H9 (cell line): ENCODE measurements around the gene RAB40C. TPM values are rescaled to one million over a fixed set of nuclear protein-coding genes. Genes with fewer than 3 reads are reported as not detected.

Experiments
- DNase-seq: peaks from one replicate; pipeline ENCODE4 v3.0.0-alpha.2; 2017
- H2AFZ ChIP-seq: one replicate; pipeline ENCODE4 v1.6.1; 2013; ENCODE audit warnings: mild to moderate bottlenecking, low read length, control low read depth, moderate library complexity
- H2AK5ac ChIP-seq: 2 replicates; pipeline ENCODE4 v1.6.1; 2013; ENCODE audit warnings: low read length, control low read depth, mixed read lengths; ENCODE audit not compliant: insufficient read length
- H2BK120ac ChIP-seq: one replicate; pipeline ENCODE4 v1.6.1; 2013; ENCODE audit warnings: low read depth, mild to moderate bottlenecking, low read length, control low read depth, inconsistent platforms; ENCODE audit not compliant: poor library complexity, severe bottlenecking
- H2BK12ac ChIP-seq: 2 replicates; pipeline ENCODE4 v1.6.1; 2013; ENCODE audit warnings: low read length, control low read depth, mixed read lengths, low read depth; ENCODE audit not compliant: insufficient read length
- H2BK15ac ChIP-seq: 2 replicates; pipeline ENCODE4 v1.6.1; 2013; ENCODE audit warnings: low read depth, low read length, control low read depth
- H2BK20ac ChIP-seq: one replicate; pipeline ENCODE4 v1.6.1; 2013; ENCODE audit warnings: low read depth, mild to moderate bottlenecking, low read length, control low read depth, inconsistent platforms; ENCODE audit not compliant: poor library complexity, severe bottlenecking
- H2BK5ac ChIP-seq: 2 replicates; pipeline ENCODE4 v1.6.1; 2013; ENCODE audit warnings: low read length, control low read depth, mixed read lengths; ENCODE audit not compliant: insufficient read length
- H3K14ac ChIP-seq: 2 replicates; pipeline ENCODE4 v1.6.1; 2013; ENCODE audit warnings: low read length, control low read depth; ENCODE audit not compliant: insufficient read depth
- H3K18ac ChIP-seq: 2 replicates; pipeline ENCODE4 v1.6.1; 2013; ENCODE audit warnings: low read depth, mild to moderate bottlenecking, mixed read lengths, low read length, control low read depth; ENCODE audit not compliant: insufficient read length
- H3K23ac ChIP-seq: 2 replicates; pipeline ENCODE4 v1.6.1; 2013; ENCODE audit warnings: low read length, control low read depth, mixed read lengths, low read depth; ENCODE audit not compliant: insufficient read length
- H3K23me2 ChIP-seq: 2 replicates; pipeline ENCODE4 v1.6.1; 2013; ENCODE audit warnings: low read depth, mild to moderate bottlenecking, mixed read lengths, low read length, control low read depth; ENCODE audit not compliant: insufficient read length, poor library complexity, severe bottlenecking
- H3K27ac ChIP-seq: 2 replicates; pipeline ENCODE4 v1.5.1; 2013; ENCODE audit warnings: low read length, control low read depth, mixed read lengths, low read depth; ENCODE audit not compliant: insufficient read length
- H3K27me3 ChIP-seq: 2 replicates; pipeline ENCODE4 v1.6.1; 2013; ENCODE audit warnings: low read length, control low read depth, inconsistent platforms; ENCODE audit not compliant: insufficient read depth
- H3K4ac ChIP-seq: 2 replicates; pipeline ENCODE4 v1.6.1; 2013; ENCODE audit warnings: low read depth, mild to moderate bottlenecking, control low read depth, inconsistent platforms, low read length, moderate library complexity
- H3K4me1 ChIP-seq: 2 replicates; pipeline ENCODE4 v1.6.1; 2013; ENCODE audit warnings: low read length, control low read depth, inconsistent platforms; ENCODE audit not compliant: insufficient read depth
- H3K4me2 ChIP-seq: 2 replicates; pipeline ENCODE4 v1.6.1; 2013; ENCODE audit warnings: low read length, control low read depth, mixed read lengths; ENCODE audit not compliant: insufficient read length, insufficient read depth
- H3K56ac ChIP-seq: 2 replicates; pipeline ENCODE4 v1.6.1; 2013; ENCODE audit warnings: low read depth, mild to moderate bottlenecking, mixed read lengths, low read length, control low read depth; ENCODE audit not compliant: insufficient read length
- H3K79me1 ChIP-seq: 2 replicates; pipeline ENCODE4 v1.6.1; 2013; ENCODE audit warnings: low read depth, mild to moderate bottlenecking, moderate library complexity, low read length, control low read depth, inconsistent platforms; ENCODE audit not compliant: insufficient read depth, poor library complexity, severe bottlenecking
- H3K79me2 ChIP-seq: 2 replicates; pipeline ENCODE4 v1.6.1; 2013; ENCODE audit warnings: low read length, control low read depth, inconsistent platforms; ENCODE audit not compliant: insufficient read depth
- H3K9ac ChIP-seq: 2 replicates; pipeline ENCODE4 v1.6.1; 2013; ENCODE audit warnings: low read length, control low read depth, mixed read lengths; ENCODE audit not compliant: insufficient read length; ENCODE audit errors: extremely low read depth
- H3K9me3 ChIP-seq: one replicate; pipeline ENCODE4 v1.6.1; 2013; ENCODE audit warnings: low read depth, low read length, inconsistent platforms; ENCODE audit not compliant: control insufficient read depth
- H3T11ph ChIP-seq: one replicate; pipeline ENCODE4 v1.6.1; 2013; ENCODE audit warnings: mild to moderate bottlenecking, low read length, control low read depth, inconsistent platforms
- H4K20me1 ChIP-seq: one replicate; pipeline ENCODE4 v1.6.1; 2013; ENCODE audit not compliant: control insufficient read depth, insufficient read length, insufficient read depth
- H4K5ac ChIP-seq: 2 replicates; pipeline ENCODE4 v1.6.1; 2013; ENCODE audit warnings: low read depth, mild to moderate bottlenecking, mixed read lengths, low read length, control low read depth; ENCODE audit not compliant: insufficient read length
- H4K8ac ChIP-seq: replicated peaks from 2 replicates; pipeline ENCODE4 v1.6.1; 2013; ENCODE audit warnings: low read length, control low read depth, mixed read lengths, low read depth; ENCODE audit not compliant: insufficient read length
- H4K91ac ChIP-seq: 2 replicates; pipeline ENCODE4 v1.6.1; 2013; ENCODE audit warnings: low read depth, mild to moderate bottlenecking, moderate library complexity, mixed read lengths, low read length, control low read depth; ENCODE audit not compliant: insufficient read length
- H3K27ac Mint-ChIP-seq, 3 experiments: 2 replicates in 2 of 3; 3 replicates in 1 of 3; pipeline ENCODE4 v1.8.0; 2020 to 2021; ENCODE audit warnings: mixed read lengths in 3 of 3, mild to moderate bottlenecking in 1 of 3, moderate library complexity in 1 of 3
- H3K27me3 Mint-ChIP-seq: 2 replicates; pipeline ENCODE4 v1.8.0; 2021; ENCODE audit warnings: low read depth, mild to moderate bottlenecking, moderate library complexity, mixed read lengths
- H3K36me3 Mint-ChIP-seq, 3 experiments: 2 replicates in 2 of 3; 3 replicates in 1 of 3; pipeline ENCODE4 v1.8.0; 2020 to 2021; ENCODE audit warnings: low read depth in 3 of 3, mixed read lengths in 3 of 3; ENCODE audit not compliant: insufficient read depth in 1 of 3
- H3K4me1 Mint-ChIP-seq, 2 experiments: 2 replicates each; pipeline ENCODE4 v1.8.0; 2020; ENCODE audit warnings: mixed read lengths in 2 of 2
- H3K4me3 Mint-ChIP-seq, 2 experiments: 2 replicates in 1 of 2; 3 replicates in 1 of 2; pipeline ENCODE4 v1.8.0; 2020 to 2021; ENCODE audit warnings: mild to moderate bottlenecking in 2 of 2, mixed read lengths in 2 of 2, moderate library complexity in 1 of 2
- H3K9me3 Mint-ChIP-seq, 2 experiments: 2 replicates in 1 of 2; 3 replicates in 1 of 2; pipeline ENCODE4 v1.8.0; 2020; ENCODE audit warnings: mild to moderate bottlenecking in 2 of 2, mixed read lengths in 2 of 2, moderate library complexity in 1 of 2
- WGBS: extraction: QIAGEN DNeasy Blood & Tissue Kit; methylation state at CpG from one replicate; pipeline ENCODE4 v1.1.7; 2013; ENCODE audit warnings: missing lambda C conversion rate, low lambda C conversion rate, mixed read lengths; ENCODE audit not compliant: insufficient read length; ENCODE audit errors: extremely low coverage; 5-methylcytosine and 5-hydroxymethylcytosine counted together
- total RNA-seq: library from RNA; stranded (reverse); gene quantifications from 2 replicates; pipeline ENCODE4 v1.2.1, GENCODE V29; 2021
- TF ChIP-seq, protein P1 (sequence below): fragments of 200-600 bp; sonication (generic); conservative IDR thresholded peaks from 3 replicates; pipeline ENCODE4 v1.8.0; 2021; ENCODE audit warnings: antibody characterized with exemption, mild to moderate bottlenecking

The RAB40C gene
- total RNA-seq, 1 experiment from 2014 or later: 19.1 TPM

DNA sequence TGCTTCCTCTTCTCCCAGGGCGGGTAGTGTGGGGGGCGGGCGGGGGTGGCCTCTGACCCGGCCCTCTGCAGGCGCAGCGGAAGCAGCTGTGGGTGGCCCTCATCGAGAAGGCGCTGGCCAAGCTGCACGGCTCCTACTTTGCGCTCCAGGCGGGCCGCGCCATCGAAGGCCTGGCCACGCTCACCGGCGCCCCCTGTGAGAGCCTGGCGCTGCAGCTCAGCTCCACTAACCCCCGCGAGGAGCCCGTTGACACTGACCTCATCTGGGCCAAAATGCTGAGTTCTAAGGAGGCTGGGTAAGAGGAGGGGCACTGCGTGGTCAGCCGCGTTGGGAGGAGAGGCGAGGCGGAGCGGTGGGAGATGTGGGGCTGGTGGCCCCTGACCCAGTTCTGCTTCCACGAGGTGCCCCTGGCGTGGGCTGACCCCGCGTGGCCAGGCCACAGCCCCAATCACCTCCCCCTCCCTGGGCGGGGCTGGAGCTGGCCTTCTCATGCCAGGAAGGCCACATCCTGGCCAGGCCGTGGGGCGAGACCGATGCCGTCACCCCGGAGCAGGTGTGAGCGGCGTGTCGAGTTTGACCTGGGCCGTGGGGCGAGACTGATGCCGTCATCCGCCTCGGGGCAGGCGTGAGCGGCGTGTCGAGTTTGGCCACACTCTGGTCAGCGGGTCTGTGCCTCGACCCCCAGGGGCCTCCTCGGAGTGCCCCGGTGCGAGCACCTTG, 40.2 kb upstream of the RAB40C start:
- H3K23ac ChIP-seq: no peak overlapping the region
- H3K4ac ChIP-seq: no peak overlapping the region
- TF ChIP-seq, protein P1, sequence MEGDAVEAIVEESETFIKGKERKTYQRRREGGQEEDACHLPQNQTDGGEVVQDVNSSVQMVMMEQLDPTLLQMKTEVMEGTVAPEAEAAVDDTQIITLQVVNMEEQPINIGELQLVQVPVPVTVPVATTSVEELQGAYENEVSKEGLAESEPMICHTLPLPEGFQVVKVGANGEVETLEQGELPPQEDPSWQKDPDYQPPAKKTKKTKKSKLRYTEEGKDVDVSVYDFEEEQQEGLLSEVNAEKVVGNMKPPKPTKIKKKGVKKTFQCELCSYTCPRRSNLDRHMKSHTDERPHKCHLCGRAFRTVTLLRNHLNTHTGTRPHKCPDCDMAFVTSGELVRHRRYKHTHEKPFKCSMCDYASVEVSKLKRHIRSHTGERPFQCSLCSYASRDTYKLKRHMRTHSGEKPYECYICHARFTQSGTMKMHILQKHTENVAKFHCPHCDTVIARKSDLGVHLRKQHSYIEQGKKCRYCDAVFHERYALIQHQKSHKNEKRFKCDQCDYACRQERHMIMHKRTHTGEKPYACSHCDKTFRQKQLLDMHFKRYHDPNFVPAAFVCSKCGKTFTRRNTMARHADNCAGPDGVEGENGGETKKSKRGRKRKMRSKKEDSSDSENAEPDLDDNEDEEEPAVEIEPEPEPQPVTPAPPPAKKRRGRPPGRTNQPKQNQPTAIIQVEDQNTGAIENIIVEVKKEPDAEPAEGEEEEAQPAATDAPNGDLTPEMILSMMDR: peak; percentile 70
- no peak overlapping the region for H3K9ac ChIP-seq
- no peaks in the 10 kb centered on the region for H3K23me2 ChIP-seq
- Mint-ChIP-seq H3K27ac (no peak overlapping the region; a peak in 1 of 7 replicates), H3K4me1 (no peaks in the 10 kb centered on the region), H3K9me3 (no peaks in the 10 kb centered on the region), H3K36me3 (peaks cover 0 to 8% (median 2%) of the 10 kb centered on the region in 3 experiments; a peak in 3 of 7 replicates), H3K27me3 (no peaks in the 10 kb centered on the region), H3K4me3 (no peak overlapping the region)
- no peak overlapping the region for H3K14ac ChIP-seq
- H3T11ph ChIP-seq: no peak overlapping the region
- no peaks in the 10 kb centered on the region for H3K27me3 ChIP-seq
- H3K79me2 ChIP-seq: no peaks in the 10 kb centered on the region
- H3K18ac ChIP-seq: no peak overlapping the region
- no peaks in the 10 kb centered on the region for H3K4me1 ChIP-seq
- no peak overlapping the region for H3K56ac ChIP-seq
- DNase-seq: peak; percentile 72
- no peaks in the 10 kb centered on the region for H3K9me3 ChIP-seq
- no peak overlapping the region for H2BK20ac ChIP-seq
- H3K79me1 ChIP-seq: no peaks in the 10 kb centered on the region
- no peak overlapping the region for H4K8ac ChIP-seq
- no peak overlapping the region for H2AFZ ChIP-seq
- H2BK120ac ChIP-seq: no peak overlapping the region
- no peak overlapping the region for H4K5ac ChIP-seq
- no peak overlapping the region for H3K4me2 ChIP-seq
- H4K91ac ChIP-seq: no peak overlapping the region
- WGBS: no CpG with 5 or more reads among the region's 54 CpGs
- no peak overlapping the region for H2AK5ac ChIP-seq
- H4K20me1 ChIP-seq: no peaks in the 10 kb centered on the region
- no peak overlapping the region for H2BK5ac ChIP-seq
- H2BK12ac ChIP-seq: no peak overlapping the region
- no peak overlapping the region for H3K27ac ChIP-seq
- no peak overlapping the region for H2BK15ac ChIP-seq
